HL-60/S4 treated with phorbol 12-myristate 13-acetate at 8.2 ng/mL for 4 days and 3 days (cell line): ENCODE measurements around the gene VEPH1.

Experiments
- in situ Hi-C: fragments of 300-500 bp; cut with MboI; formaldehyde crosslinking; loops from 2 replicates; pipeline ENCODE4 v1.15.0; 2022; ENCODE audit warnings: low sequenced_read_pairs

VEPH1 gene

GRCh38 chr3:157502916-157503595 lies at the start of gene VEPH1:
VEPH1 (minus strand) TSS chr3:157503416; CDS start chr3:157495349, 8,067 bp downstream.
- in situ Hi-C loops: no loop called here

GRCh38 chr3:157551961-157552360 lies 48.7 kb upstream of the VEPH1 start:
- in situ Hi-C loops: no loop called here

- in situ Hi-C loops: no loop called here
Measured at GRCh38 chr3:157549498-157549897, 46.3 kb upstream of the VEPH1 start.

- in situ Hi-C loops: no loop called here
Measured at GRCh38 chr3:157544501-157545130, 41.4 kb upstream of the VEPH1 start.

- in situ Hi-C loops: no loop called here
Measured at GRCh38 chr3:157543501-157544035, 40.4 kb upstream of the VEPH1 start.

GRCh38 chr3:157542711-157543500 lies 39.7 kb upstream of the VEPH1 start:
- in situ Hi-C loops: no loop called here

GRCh38 chr3:157541506-157542236 lies 38.5 kb upstream of the VEPH1 start:
- in situ Hi-C loops: no loop called here

- in situ Hi-C loops: no loop called here
Measured at GRCh38 chr3:157540656-157541055, 37.4 kb upstream of the VEPH1 start.

- in situ Hi-C loops: no loop called here
Measured at GRCh38 chr3:157535667-157536066, 32.5 kb upstream of the VEPH1 start.

- in situ Hi-C loops: no loop called here
Measured at GRCh38 chr3:157534725-157535161, 31.5 kb upstream of the VEPH1 start.

- in situ Hi-C loops: no loop called here
Measured at GRCh38 chr3:157533298-157534070, 30.3 kb upstream of the VEPH1 start.

- in situ Hi-C loops: no loop called here
Measured at GRCh38 chr3:157532529-157533297, 29.5 kb upstream of the VEPH1 start.

- in situ Hi-C loops: no loop called here
Measured at GRCh38 chr3:157531771-157532170, 28.6 kb upstream of the VEPH1 start.

GRCh38 chr3:157531301-157531660 lies 28.1 kb upstream of the VEPH1 start:
- in situ Hi-C loops: no loop called here

GRCh38 chr3:157530637-157531300 lies 27.6 kb upstream of the VEPH1 start:
- in situ Hi-C loops: no loop called here

GRCh38 chr3:157529751-157530150 lies 26.5 kb upstream of the VEPH1 start:
- in situ Hi-C loops: no loop called here

GRCh38 chr3:157529085-157529484 lies 25.9 kb upstream of the VEPH1 start:
- in situ Hi-C loops: no loop called here

GRCh38 chr3:157527131-157527881 lies 24.1 kb upstream of the VEPH1 start:
- in situ Hi-C loops: no loop called here
